IPS-20b (cell line): ENCODE measurements around the gene TSSK1B.
"Not testable (repeated sequence)": the region's sequence is repeated elsewhere in the genome, so short reads cannot be mapped to it uniquely, and the experiment has no call there.

ENCODE experiments used
- H3K27ac ChIP-seq: one replicate; pipeline ENCODE4 v1.5.1; 2013; ENCODE audit warnings: low read length
- H3K27me3 ChIP-seq: 2 replicates; pipeline ENCODE4 v1.6.1; 2013; ENCODE audit warnings: mild to moderate bottlenecking, low read length, inconsistent platforms; ENCODE audit not compliant: insufficient read depth
- H3K36me3 ChIP-seq: 2 replicates; pipeline ENCODE4 v1.6.1; 2013; ENCODE audit warnings: low read depth, mild to moderate bottlenecking, inconsistent platforms, low read length, moderate library complexity; ENCODE audit not compliant: insufficient read depth
- H3K4me1 ChIP-seq: 2 replicates; pipeline ENCODE4 v1.6.1; 2013; ENCODE audit warnings: mild to moderate bottlenecking, control low read depth, inconsistent platforms, low read length, moderate library complexity; ENCODE audit not compliant: insufficient read depth
- H3K4me3 ChIP-seq: 2 replicates; pipeline ENCODE4 v1.5.1; 2013; ENCODE audit warnings: mild to moderate bottlenecking, low read length, inconsistent platforms
- H3K9ac ChIP-seq: 2 replicates; pipeline ENCODE4 v1.6.1; 2013; ENCODE audit warnings: low read depth, mild to moderate bottlenecking, inconsistent platforms, low read length, moderate library complexity
- H3K9me3 ChIP-seq: 2 replicates; pipeline ENCODE4 v1.6.1; 2013; ENCODE audit warnings: mild to moderate bottlenecking, low read depth, low read length, inconsistent platforms; ENCODE audit not compliant: insufficient read depth

Gene TSSK1B

DNA sequence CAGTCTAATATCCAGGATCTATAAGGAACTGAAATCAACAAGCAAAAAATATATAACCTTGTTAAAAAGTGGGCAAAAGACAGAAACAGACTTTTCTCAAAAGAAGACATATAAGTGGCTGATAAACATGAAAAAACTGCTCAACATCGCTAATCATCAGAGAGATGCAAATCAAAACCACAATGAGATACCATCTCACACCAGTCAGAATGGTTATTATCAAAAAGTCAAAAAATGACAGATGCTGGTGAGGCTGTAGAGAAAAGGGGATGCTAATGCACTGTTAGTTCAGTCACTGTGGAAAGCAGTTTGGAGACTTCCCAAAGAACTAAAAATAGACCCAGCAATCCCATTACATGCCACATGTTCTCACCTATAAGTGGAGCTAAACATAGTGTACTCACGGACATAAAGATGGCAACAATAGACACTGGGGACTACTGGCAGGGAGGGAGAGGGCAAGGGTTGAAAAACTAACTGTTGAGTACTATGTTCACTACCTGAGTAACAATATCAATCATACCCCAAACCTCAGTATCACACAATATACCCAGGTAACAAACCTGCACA is 11.7 kb upstream of the TSSK1B start:
- H3K9ac ChIP-seq: no peak overlapping the region
- H3K27me3 ChIP-seq: no peaks in the 10 kb centered on the region
- H3K27ac ChIP-seq: no peak overlapping the region
- H3K36me3 ChIP-seq: no peaks in the 10 kb centered on the region
- peaks cover 10% of the 10 kb centered on the region; the same call in 1 of the 2 replicates for H3K9me3 ChIP-seq
- H3K4me3 ChIP-seq: no peak overlapping the region
- H3K4me1 ChIP-seq: no peaks in the 10 kb centered on the region

DNA sequence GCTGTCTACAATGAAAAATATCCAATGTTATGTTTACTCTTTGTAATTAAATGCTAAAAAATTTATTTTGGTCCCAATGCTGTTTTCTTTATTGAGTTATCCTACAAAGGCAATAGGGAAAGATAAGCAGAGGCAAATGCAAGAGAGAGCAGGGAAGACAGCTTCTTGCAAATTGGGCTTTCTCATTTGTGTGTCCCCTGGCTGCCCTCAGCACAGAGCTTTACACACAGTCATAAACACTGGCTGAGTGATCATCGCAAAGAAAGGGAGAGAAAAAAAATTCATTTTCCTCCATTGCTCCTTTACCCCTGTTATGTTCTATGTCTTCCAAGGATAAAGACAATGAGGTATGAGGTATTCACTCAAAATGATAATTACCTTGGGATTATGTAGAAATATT is 2.3 kb upstream of the TSSK1B start:
- Histone ChIP-seq H3K9me3 (no peaks in the 10 kb centered on the region), H3K4me1 (no peaks in the 10 kb centered on the region), H3K27ac (no peak overlapping the region), H3K36me3 (no peaks in the 10 kb centered on the region), H3K9ac (no peak overlapping the region), H3K27me3 (no peaks in the 10 kb centered on the region), H3K4me3 (no peak overlapping the region)

- Histone ChIP-seq H3K9me3 (no peaks in the 10 kb centered on the region), H3K4me1 (no peaks in the 10 kb centered on the region), H3K4me3 (no peak overlapping the region), H3K9ac (no peak overlapping the region), H3K27ac (no peak overlapping the region), H3K36me3 (no peaks in the 10 kb centered on the region), H3K27me3 (no peaks in the 10 kb centered on the region)
Observed at GRCh38 chr5:113435575-113435974, 786 bp upstream of the TSSK1B start.

- H3K4me1 ChIP-seq: no peaks in the 10 kb centered on the region
- H3K27ac ChIP-seq: no peak overlapping the region
- no peaks in the 10 kb centered on the region for H3K27me3 ChIP-seq
- no peak overlapping the region for H3K9ac ChIP-seq
- H3K9me3 ChIP-seq: no peaks in the 10 kb centered on the region
- H3K4me3 ChIP-seq: no peak overlapping the region
- H3K36me3 ChIP-seq: no peaks in the 10 kb centered on the region
Observed at GRCh38 chr5:113433862-113434612, 752 bp downstream of the TSSK1B start.

- H3K4me3 ChIP-seq: no peak overlapping the region
- no peaks in the 10 kb centered on the region for H3K27me3 ChIP-seq
- no peaks in the 10 kb centered on the region for H3K36me3 ChIP-seq
Observed at GRCh38 chr5:113433071-113433470, 1.7 kb downstream of the TSSK1B start.

GRCh38 chr5:113427871-113428574 is 6.8 kb downstream of the TSSK1B start:
- no peaks in the 10 kb centered on the region for H3K27me3 ChIP-seq
- H3K9ac ChIP-seq: no peak overlapping the region
- H3K27ac ChIP-seq: no peak overlapping the region
- H3K9me3 ChIP-seq: no peaks in the 10 kb centered on the region
- no peaks in the 10 kb centered on the region for H3K36me3 ChIP-seq
- H3K4me3 ChIP-seq: no peak overlapping the region
- H3K4me1 ChIP-seq: no peaks in the 10 kb centered on the region

More at GRCh38 chr5:113433071-113433470, 1.7 kb downstream of the TSSK1B start:
- Histone ChIP-seq H3K27ac (no peak overlapping the region), H3K4me1 (no peaks in the 10 kb centered on the region), H3K9ac (no peak overlapping the region), H3K9me3 (no peaks in the 10 kb centered on the region)

DNA sequence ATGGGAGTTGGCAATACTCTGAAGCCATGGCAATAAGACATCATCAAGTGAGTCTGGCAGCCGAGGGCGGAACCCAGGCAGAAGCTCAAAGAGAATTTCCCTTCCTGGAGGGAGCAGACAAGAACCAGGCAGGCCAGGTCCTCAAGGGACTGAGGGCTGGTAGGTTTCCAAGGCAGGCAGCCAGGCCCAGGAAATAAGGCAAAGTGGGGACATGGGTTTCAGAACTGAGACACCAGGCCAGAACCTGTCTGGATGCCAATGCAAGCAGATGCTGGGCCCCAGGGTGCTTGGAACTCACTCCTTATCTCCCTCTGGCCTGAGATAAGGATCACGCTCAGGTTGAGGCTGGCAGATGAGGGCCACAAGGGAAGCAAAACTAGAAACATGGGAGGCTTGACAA is 8.9 kb downstream of the TSSK1B start:
- Histone ChIP-seq H3K9ac (no peak overlapping the region), H3K27me3 (no peaks in the 10 kb centered on the region), H3K4me3 (no peak overlapping the region), H3K9me3 (no peaks in the 10 kb centered on the region), H3K27ac (no peak overlapping the region), H3K4me1 (no peaks in the 10 kb centered on the region), H3K36me3 (no peaks in the 10 kb centered on the region)

DNA sequence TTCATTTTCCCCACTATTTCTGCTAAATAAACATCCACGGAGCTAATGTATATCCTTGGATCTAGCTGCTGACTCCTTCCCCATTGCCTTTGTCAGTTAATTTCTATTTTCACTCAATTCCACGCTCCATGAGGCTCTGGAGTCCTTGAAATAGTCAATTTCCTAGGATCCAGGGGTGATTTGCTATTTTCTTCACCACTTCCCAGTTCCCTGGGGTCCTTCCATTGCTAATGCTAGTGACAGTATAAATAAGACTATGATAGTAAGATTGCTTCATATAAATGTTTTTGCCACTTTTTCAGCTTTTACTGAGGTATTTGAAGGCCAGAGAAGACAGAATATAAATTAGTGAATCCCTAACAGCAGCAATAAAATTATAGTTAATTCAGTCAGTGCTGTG is 13.1 kb downstream of the TSSK1B start:
- Histone ChIP-seq H3K27me3 (no peaks in the 10 kb centered on the region), H3K36me3 (no peaks in the 10 kb centered on the region), H3K9ac (no peak overlapping the region), H3K4me1 (no peaks in the 10 kb centered on the region), H3K27ac (no peak overlapping the region), H3K4me3 (no peak overlapping the region), H3K9me3 (no peaks in the 10 kb centered on the region)

DNA sequence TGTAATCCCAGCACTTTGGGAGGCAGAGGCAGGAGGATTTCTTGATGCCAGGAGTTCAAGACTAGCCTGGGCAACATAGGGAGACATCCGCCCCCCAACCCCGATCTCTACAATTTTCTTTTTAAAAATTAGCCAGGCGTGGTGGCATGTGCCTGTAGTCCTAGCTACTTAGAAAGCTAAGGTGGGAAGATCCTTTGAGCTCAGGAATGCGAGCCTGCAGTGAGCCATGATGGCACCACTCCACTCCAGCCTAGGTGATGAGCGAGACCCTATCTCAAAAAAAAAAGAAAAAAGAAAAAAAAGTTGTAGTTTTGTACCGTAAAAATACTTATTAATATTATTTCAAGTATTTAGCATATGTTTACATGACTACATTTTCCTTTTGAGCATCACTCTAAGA is 29.3 kb downstream of the TSSK1B start:
- Histone ChIP-seq H3K36me3 (no peaks in the 10 kb centered on the region), H3K9ac (no peak overlapping the region), H3K4me3 (no peak overlapping the region), H3K4me1 (no peaks in the 10 kb centered on the region), H3K27ac (no peak overlapping the region), H3K27me3 (no peaks in the 10 kb centered on the region), H3K9me3 (no peaks in the 10 kb centered on the region)

DNA sequence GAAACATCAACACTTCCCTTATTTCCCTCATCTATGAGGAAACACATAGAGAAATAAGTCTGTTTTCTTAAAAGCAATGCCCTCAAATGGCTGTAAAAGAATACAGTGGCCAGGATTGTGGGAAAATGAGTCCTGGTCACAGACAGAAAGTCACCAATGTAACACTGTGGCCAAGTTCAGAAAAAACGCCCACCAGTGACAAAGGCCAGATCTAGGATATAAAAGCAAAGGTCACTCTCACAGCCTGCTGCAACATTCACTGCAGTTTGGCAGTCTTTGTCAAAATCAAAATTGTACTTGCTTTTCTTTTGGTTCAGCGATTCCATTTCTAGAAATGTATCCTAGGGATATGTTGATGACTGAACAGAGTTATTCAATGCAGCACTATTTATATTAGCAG is 30.5 kb downstream of the TSSK1B start:
- no peak overlapping the region for H3K9ac ChIP-seq

DNA sequence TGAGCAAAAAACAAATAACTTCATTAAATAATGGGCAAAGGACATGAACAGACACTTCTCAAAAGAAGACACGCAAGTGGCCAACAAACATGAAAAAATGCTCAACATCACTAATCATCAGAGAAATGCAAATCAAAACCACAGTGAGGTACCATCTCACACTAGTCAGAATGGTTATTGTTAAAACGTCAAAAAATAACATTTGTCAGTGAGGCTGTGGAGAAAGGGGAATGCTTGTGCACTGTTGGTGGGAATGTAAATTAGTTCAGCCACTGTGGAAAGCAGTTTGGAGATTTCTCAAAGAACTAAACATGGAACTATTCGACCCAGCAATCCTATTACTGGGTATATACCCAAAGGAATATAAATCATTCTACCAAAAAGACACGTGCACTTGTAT is 36.8 kb downstream of the TSSK1B start:
- H3K36me3 ChIP-seq, H3K27me3 ChIP-seq, H3K4me3 ChIP-seq, H3K4me1 ChIP-seq, H3K9me3 ChIP-seq, H3K27ac ChIP-seq, H3K9ac ChIP-seq: not testable (repeated sequence)

More for the DNA sequence above, 30.5 kb downstream of the TSSK1B start:
- Histone ChIP-seq H3K36me3 (no peaks in the 10 kb centered on the region), H3K9me3 (no peaks in the 10 kb centered on the region), H3K4me3 (no peak overlapping the region), H3K27me3 (no peaks in the 10 kb centered on the region), H3K4me1 (no peaks in the 10 kb centered on the region), H3K27ac (no peak overlapping the region)

GRCh38 chr5:113397046-113397445 is 37.7 kb downstream of the TSSK1B start:
- Histone ChIP-seq H3K9ac (no peak overlapping the region), H3K4me3 (no peak overlapping the region), H3K36me3 (no peaks in the 10 kb centered on the region), H3K4me1 (no peaks in the 10 kb centered on the region), H3K27ac (no peak overlapping the region), H3K9me3 (no peaks in the 10 kb centered on the region), H3K27me3 (no peaks in the 10 kb centered on the region)
